Activated naive CD4-positive, alpha-beta T cell treated with Interleukin-2 at 50 U/mL for 16 hours (primary cell): ENCODE measurements around the gene MICU2.

ENCODE experiments used
- DNase-seq: peaks from one replicate; pipeline ENCODE4 v3.0.0-alpha.2; 2020

MICU2 gene

GRCh38 chr13:21541271-21541670, 62.7 kb downstream of the MICU2 start:
- no peak for DNase-seq

- no peak for DNase-seq
These were observed 64.3 kb downstream of the MICU2 start for GRCh38 chr13:21539687-21540086.

GRCh38 chr13:21538753-21539152, 65.2 kb downstream of the MICU2 start:
- no peak for DNase-seq

GRCh38 chr13:21538280-21538679, 65.7 kb downstream of the MICU2 start:
- DNase-seq = no peak

GRCh38 chr13:21537105-21537504, 66.9 kb downstream of the MICU2 start:
- DNase-seq = no peak

- no peak for DNase-seq
These were observed 69.2 kb downstream of the MICU2 start for GRCh38 chr13:21534760-21535159.

GRCh38 chr13:21531455-21531854, 72.5 kb downstream of the MICU2 start:
- DNase-seq = no peak

GRCh38 chr13:21530656-21531055, 73.3 kb downstream of the MICU2 start:
- DNase-seq = no peak

- no peak for DNase-seq
These were observed 74.7 kb downstream of the MICU2 start for GRCh38 chr13:21529146-21529893.

- DNase-seq = no peak
These were observed 75.4 kb downstream of the MICU2 start for GRCh38 chr13:21528616-21529015.

GRCh38 chr13:21526707-21527540, 77.0 kb downstream of the MICU2 start:
- no peak for DNase-seq

- DNase-seq = no peak
These were observed 81.1 kb downstream of the MICU2 start for GRCh38 chr13:21522847-21523246.

- no peak for DNase-seq
These were observed 81.8 kb downstream of the MICU2 start for GRCh38 chr13:21522130-21522529.

- no peak for DNase-seq
These were observed 85.3 kb downstream of the MICU2 start for GRCh38 chr13:21518617-21519144.

GRCh38 chr13:21517576-21517975, 86.4 kb downstream of the MICU2 start:
- no peak for DNase-seq

- no peak for DNase-seq
These were observed 87.2 kb downstream of the MICU2 start for GRCh38 chr13:21516805-21517204.

GRCh38 chr13:21511849-21512248, 92.1 kb downstream of the MICU2 start:
- DNase-seq = no peak

GRCh38 chr13:21504379-21504778, 99.6 kb downstream of the MICU2 start:
- no peak for DNase-seq

GRCh38 chr13:21501686-21502085, 102.3 kb downstream of the MICU2 start:
- no peak for DNase-seq

- DNase-seq = no peak
These were observed 117.6 kb downstream of the MICU2 start for GRCh38 chr13:21486322-21486721.

GRCh38 chr13:21483748-21484147, 120.2 kb downstream of the MICU2 start:
- no peak for DNase-seq

- DNase-seq = no peak
These were observed 122.6 kb downstream of the MICU2 start for GRCh38 chr13:21481359-21481758.

- peak; percentile 17 for DNase-seq
These were observed 124.8 kb downstream of the MICU2 start for GRCh38 chr13:21478881-21479808.
